ENCODE results near the gene PRPF40B. TPM values are rescaled to one million over a fixed set of nuclear protein-coding genes. Genes with fewer than 3 reads are reported as not detected.

The PRPF40B gene
- total RNA-seq, 1 donor from 2014 or later, result 19.1 TPM

DNA sequence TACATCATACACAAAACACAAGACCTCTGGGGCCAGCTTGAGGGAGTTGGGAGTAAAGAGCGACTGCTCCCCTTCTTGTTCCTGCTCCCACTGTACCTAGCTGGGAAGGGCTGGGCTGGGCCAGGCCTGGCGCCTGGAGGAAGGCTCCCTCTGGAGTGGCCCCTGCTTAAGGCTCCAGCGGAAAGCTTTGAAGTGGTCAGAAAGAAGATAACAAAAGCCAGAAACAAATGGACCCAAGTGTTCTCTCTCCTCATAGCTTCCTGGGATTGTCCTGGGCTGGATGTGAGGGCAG, 25.3 kb downstream of the PRPF40B start:
- no peak for DNase-seq
- intact Hi-C loops (cut with DNase I), result no loop called here
- ATAC-seq (ENCODE audit: poor library complexity), result no peak

DNA sequence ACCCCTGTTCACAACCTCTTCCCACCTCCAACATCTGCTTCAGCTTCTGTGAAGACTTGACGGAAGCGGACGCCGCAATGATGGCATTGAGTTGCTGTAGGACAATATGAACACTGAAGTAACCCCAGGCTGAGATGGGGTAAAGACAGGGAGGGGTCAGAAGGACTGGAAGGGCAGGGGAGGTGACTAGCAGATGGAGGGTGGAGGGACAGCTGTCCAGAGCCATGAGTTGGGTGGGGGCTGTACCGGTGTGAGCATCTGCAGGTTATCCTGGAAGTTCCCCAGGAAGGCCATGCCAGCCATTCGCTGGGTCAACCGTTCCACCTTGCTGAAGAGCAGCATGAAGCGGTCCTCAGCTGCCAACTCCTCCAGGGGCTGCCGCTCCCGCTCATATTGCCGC, 26.1 kb downstream of the PRPF40B start:
- DNase-seq (no peak), ATAC-seq (ENCODE audit: poor library complexity) (no peak)
- intact Hi-C loops (cut with DNase I), result no loop called here

DNA sequence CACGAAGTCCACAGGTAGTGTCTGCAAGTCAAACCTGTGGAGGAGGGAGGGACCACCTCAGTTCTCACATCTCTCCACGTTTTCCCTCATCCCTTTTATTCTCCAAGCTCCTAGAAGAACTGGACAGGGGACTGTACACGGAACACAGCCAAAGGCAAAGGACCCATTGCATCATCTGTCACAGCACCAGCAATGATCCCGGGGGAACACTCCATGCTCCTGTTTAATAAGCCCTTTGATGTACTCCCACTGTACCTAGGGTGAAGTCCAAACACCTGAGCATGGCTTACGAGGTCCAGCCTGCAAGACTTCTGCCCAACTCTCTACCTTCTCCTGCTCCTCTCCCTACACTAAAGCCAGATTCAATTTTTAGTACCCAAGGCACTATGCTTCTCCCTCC, 26.5 kb downstream of the PRPF40B start:
- no peak for DNase-seq
- no peak for ATAC-seq (ENCODE audit: poor library complexity)
- intact Hi-C loops (cut with DNase I), result no loop called here

DNA sequence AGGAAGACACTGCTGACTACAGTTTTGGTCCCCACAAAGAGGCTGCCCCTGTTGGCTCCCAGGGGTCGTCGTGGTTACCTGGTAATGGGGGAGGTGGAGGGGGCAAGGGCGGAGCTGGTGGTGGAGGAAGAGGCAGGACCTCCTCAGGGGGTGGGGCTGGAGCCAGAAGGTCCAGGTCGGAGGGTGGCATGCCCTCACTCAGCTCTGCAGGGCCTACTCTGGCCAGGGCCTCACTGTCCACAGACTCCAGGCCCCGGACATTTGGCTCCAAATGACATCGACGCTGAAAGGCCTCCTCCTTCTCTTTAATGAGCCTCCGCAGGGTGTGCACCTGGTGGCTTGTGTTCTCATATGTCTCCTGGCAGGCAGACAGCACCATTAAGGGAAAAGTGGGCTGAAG, 28.5 kb downstream of the PRPF40B start:
- intact Hi-C loops (cut with DNase I), result no loop called here
- no peak for ATAC-seq (ENCODE audit: poor library complexity)
- no peak for DNase-seq

DNA sequence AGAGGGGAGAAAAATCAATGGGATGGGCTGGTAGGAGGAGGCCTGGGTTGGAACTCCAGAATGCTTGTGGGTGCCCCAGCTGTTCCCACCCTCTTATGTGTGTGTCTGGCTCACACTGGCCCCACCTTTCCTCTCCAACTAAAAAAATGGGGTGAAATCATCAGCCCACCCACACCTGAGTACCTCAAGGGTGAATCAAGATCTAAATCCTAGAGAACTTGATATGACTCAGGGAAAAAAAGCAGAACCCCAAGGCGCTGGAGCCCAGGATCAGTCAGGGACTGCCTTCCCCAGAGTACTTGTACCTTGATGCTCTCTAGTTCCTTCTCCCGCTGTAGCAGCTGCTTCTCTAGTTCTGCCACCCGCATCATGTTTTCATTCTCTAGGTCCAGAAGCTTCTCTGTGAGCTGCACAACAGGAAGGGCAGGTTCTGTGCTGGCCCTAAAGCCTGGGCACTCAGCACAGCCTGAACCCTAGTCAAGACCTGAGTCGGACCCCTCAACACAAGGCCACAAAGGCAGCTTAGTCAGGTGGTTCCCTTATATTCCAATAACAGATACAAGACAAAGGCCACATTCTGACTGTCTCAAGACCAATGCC, 29.7 kb downstream of the PRPF40B start:
- ATAC-seq (ENCODE audit: poor library complexity), result no peak
- intact Hi-C loops (cut with DNase I), result no loop called here
- DNase-seq, result no peak

DNA sequence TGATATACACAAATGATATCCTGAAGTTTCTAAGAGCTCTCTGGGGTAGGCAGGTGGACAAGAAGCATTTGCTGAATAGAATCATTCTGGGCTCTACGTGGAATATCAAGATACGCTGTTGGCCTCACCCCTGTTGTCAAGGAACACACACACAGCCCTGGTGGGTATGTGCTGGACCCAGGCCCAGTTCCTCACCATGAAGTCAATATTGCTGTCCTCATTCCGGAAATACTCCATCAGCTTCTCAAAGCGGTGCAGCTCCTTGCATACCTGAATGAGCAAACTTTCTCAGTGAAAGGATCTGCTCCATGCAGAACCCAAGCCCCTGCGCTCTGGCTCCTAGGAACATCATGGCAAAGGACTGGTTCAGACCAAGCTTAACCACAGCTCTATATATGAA, 31.4 kb downstream of the PRPF40B start:
- intact Hi-C loops (cut with DNase I), result no loop called here
- ATAC-seq (ENCODE audit: poor library complexity) (no peak), DNase-seq (no peak)

DNA sequence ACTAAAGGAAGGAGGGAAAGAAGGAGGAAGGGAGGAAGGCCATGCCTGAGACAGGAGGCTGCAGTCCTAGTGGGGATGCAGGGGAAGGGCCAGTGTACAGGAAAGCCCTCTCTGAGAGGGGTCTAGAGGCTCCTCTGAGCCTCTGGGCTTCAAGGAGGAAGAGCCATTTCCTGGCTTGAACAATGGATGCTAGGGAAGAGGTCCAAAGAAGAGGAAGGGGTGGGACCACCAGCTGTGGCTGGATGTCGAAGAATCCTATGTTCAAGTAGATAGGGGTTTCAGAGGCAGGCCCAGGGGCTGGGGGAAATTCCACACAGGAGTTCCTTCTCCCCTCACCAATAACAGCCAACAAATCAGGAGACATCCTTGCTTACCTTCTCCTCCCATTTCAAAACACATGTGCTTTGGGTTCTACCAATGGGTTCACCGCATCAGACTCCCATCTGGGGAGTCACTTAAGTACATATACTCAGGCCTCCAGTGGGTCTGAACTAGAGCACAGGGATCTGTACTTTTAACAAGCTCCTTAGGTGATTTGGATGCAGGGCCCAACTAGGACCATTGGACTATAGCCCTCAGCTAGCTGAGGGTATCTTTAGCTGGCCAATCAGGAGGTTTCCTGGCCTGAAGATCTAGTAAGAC, 32.4 kb downstream of the PRPF40B start:
- no peak for DNase-seq
- intact Hi-C loops (cut with DNase I), result no loop called here
- peak; percentile 50 for ATAC-seq (ENCODE audit: poor library complexity)

DNA sequence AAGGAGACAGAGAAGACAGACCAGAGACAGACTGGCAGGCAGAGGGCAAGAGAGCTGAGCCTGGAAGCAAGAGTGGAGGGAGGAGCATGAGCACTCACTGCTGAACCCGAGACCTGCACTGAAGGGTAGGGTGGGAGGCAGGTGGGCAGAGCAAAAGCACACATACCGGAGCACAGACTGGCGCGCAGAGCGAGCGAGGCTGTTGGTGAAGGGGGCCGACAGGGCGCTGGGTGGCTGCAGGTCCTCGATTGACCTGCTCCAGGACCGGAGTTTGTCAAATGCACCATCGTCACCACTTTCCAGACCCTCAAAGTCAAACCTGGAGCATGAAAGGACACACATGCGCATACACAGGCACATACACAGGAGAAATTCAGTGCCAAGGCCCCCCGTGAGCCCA, 34.9 kb downstream of the PRPF40B start:
- ATAC-seq (ENCODE audit: poor library complexity) (no peak), DNase-seq (no peak)
- intact Hi-C loops (cut with DNase I), result no loop called here

DNA sequence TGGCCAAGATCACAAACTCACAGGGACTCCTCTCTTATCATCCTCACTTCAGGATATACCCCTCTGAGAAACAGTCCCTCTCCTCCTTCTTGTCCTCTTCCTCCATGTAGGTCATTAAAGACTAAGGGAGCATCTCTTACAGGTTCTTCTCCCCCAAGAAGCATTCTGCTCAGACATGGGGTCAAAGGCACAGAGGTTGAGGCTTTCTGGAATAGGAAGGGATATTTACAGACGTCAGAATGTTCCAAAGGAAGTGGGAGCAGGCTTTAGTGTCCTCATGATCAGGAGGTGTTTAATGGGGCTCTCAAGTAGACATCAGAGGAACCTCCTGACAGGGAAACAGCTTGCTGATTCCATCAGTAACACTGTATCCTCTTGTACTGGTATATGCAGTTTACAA, 36.4 kb downstream of the PRPF40B start:
- DNase-seq, result no peak
- no peak for ATAC-seq (ENCODE audit: poor library complexity)
- intact Hi-C loops (cut with DNase I), result no loop called here

DNA sequence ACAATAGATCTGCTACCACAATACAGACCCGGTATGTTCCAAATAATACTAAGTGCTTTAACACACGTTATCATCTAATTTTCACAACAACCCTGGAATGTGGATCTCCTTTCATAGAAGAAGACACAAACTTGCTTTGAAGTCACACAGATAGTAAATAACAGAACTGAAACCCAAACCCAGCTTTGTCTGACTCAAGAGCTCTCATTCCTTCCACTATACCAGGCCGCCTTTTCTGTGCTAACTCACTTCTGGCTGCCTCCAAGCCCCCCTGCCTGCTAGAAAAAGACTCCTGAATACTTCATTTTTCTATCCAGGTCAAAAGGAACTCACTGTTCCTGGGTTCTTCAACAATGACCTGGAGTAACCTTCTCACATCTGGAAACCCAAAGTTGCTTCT, 37.8 kb downstream of the PRPF40B start:
- no peak for DNase-seq
- intact Hi-C loops (cut with DNase I), result no loop called here
- ATAC-seq (ENCODE audit: poor library complexity), result no peak

DNA sequence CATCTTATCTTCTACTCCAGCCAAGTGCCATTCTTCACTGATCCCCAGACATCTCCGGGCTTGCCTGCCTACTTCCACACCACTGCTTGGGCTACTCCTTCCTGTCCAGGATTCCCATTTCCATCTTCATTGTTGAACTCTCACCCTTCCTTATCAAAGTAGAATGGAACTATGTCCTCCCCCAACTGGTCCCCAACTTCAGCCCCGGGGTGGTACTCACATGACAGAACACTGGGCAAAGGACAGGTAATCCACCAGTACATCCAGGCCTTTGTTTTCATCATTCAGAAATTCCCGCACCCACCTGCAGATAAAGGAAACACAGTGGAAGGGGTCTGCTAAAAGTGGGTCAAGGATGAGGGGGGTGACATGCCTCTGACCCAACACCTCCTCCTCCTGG, 38.4 kb downstream of the PRPF40B start:
- intact Hi-C loops (cut with DNase I), result no loop called here
- DNase-seq (no peak), ATAC-seq (ENCODE audit: poor library complexity) (no peak)

DNA sequence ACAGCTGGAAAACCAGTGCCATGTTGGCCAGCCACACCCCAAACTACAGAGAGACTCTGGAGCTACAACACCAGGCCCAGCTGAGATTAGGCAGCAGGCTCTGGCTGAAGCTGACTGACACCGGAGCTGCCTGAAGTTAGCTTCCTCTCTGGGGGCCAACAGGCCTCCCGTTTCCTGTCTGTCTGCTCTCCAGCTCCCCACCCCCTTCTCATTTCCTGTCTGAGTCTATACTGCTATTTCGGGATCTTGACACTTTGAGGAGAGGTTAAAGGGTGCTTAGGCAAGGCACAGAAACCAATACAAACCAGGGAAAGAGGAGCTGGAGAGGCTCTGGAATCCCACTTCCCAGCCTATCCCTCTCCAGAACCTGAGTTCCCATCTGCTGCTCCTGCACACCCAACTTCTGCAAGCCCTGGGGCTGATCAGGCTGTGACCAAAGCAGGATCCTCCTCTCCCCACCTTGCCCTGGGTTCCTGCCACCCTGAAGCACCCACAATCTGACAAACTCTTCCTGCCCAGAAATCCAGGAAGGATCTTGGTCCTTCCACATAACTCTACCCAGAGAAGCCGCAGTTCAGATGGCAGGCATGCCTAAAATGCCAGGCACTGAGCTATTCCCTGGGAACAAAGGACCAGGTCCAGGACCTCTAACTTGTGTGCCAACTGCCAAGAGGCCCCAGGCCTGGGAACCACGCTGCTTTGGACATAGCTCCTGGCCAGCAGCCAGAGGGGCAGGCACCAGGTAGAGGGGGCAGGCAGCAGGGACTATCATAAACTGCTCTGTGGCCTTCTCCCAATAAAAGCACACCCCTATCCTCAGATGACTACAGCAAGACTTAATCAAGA, 39.9 kb downstream of the PRPF40B start:
- ATAC-seq (ENCODE audit: poor library complexity), result peak; percentile 86
- intact Hi-C loops (cut with DNase I), result no loop called here
- peak; percentile 81 for DNase-seq

DNA sequence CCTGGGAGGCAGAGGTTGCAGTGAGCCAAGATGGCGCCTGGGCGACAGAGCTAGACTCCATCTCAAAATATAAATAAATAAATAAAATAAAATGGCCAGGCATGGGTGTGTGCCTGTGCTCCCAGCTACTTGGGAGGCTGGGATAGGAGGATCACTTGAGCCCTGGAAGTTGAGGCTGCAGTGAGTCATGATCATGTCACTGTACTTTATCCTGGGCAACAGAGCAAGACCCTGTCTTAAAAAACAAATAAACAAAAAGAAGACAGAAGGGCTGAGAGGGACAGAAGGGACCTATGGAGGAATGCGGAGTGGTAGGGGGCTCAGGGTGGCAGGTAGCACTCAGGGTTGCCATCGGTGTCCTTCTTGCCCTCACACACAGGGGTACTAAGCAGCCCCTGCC, 40.8 kb downstream of the PRPF40B start:
- intact Hi-C loops (cut with DNase I), result no loop called here
- ATAC-seq (ENCODE audit: poor library complexity) (no peak), DNase-seq (no peak)

DNA sequence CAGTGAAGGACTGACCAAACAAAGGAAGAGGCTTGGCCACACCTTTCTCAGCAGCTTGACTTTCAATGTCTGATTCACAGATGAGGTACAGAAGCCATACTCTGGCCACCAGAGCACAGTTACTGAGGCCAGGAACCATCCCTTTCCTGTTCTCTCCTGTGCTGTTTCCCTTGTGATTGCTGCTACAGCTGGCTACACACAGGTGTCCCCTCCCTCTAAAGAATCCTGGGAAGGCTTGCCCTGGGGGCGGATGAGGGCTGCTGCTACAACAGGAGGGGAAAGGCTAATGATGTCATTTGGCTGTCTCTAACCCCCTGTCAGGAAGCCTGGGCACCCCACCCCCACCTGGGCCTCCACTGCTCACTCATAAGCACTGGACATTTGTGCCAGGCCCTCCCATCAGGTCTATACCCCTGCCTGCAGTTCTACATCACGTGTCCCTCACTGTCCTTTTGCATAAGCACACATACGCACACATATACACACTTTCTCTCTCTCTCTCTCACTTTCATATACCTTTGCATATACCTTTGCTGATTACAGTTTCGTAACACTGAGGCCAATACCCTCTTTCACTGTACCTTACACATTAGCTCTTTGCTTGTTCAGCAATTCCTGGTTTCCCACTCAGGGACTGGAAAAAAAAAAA, 41.4 kb downstream of the PRPF40B start:
- no peak for DNase-seq
- ATAC-seq (ENCODE audit: poor library complexity), result peak; percentile 9
- intact Hi-C loops (cut with DNase I), result no loop called here

DNA sequence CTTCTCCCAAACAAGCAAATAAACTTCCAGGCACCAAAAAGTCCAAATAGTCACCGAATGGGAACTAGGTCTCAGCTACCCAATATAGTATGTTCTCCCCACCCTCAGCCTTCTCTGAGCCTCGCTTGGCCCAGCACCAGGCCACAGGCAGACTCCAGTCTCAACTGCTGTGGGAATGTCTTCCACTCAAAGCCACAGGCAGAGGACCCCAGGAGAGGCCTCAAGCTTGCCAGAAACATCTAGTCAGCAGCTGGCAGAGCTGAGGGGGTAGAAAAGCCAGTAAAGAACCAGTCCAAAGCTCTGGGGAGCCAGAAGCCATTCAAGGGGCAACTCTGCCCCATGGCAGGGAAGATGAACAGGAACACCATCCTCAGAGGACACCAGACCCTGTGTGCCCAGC, 42.0 kb downstream of the PRPF40B start:
- ATAC-seq (ENCODE audit: poor library complexity), result no peak
- DNase-seq, result no peak
- intact Hi-C loops (cut with DNase I), result no loop called here

DNA sequence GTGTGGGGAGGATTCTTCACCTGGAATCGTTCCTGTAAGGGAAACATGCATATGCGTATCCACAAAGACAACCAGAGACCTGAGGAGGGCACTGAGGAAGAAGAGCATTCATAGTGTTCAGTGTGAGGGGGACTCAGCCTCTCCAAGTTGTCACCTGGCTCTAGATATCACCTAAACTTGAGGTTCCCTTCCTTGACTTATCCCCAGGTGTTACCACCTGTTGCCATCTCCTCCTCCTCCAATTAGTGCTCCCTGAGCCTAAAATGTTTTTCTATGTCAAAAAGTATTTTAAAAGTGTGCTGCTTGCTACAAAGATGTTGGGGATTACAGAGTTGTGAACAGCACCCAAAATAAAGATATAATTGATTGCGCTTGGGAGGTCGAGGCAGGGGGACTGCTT, 42.8 kb downstream of the PRPF40B start:
- intact Hi-C loops (cut with DNase I), result no loop called here
- DNase-seq (no peak), ATAC-seq (ENCODE audit: poor library complexity) (no peak)

DNA sequence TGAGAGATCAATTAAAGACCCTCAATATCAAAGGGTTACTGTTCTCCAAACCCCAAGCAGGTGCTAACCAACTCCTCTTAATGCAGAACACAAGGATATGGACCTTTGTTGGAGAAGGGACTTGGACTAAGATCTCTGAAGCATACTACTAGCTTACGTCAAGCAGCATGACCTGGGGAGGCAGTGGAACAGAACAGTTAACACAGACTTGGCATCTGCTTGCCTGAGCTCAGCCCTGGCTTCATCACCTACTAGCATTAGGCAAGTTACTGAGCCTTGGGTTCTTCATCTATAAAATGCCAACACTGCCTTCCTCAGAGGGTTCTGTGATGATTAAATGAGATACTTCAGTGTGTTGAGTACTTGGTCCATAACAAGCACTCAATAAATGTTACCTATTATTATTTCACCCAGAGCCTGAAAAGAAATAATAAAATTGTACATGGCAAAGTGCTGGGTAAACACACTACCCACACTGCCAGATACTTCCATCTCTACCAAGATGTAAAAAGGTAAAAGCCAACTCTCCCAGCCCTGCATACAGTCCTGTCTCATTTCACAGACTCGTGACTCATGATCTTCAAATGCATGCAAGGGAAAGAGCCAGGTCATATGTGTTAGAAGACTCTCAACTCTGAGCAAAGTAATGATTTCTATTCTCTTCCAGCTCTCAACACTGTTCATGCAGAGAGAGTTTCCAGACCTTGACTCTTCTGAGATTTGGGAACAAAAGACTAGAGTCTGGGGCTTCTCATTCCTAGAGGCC, 44.1 kb downstream of the PRPF40B start:
- intact Hi-C loops (cut with DNase I), result no loop called here
- DNase-seq (no peak), ATAC-seq (ENCODE audit: poor library complexity) (no peak)

DNA sequence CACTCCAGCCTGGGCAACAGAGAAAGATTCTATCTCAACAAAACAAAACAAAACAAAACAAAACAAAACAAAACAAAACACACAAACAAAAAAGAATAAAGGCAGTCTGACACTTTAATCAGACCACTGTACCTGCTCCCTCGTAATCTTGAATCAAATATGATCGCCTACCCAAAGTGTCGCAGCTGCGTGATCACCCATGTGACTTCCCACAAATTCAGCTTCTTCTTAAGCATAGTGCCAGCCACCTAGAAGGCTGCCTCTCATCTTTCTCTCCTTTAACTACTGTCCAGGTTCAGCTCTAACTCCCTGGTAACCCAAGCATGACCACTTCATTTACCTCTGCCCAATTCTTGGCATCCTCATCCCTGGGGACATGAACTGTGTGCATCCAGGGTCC, 46.4 kb downstream of the PRPF40B start:
- DNase-seq, result no peak
- intact Hi-C loops (cut with DNase I), result no loop called here
- ATAC-seq (ENCODE audit: poor library complexity), result no peak

DNA sequence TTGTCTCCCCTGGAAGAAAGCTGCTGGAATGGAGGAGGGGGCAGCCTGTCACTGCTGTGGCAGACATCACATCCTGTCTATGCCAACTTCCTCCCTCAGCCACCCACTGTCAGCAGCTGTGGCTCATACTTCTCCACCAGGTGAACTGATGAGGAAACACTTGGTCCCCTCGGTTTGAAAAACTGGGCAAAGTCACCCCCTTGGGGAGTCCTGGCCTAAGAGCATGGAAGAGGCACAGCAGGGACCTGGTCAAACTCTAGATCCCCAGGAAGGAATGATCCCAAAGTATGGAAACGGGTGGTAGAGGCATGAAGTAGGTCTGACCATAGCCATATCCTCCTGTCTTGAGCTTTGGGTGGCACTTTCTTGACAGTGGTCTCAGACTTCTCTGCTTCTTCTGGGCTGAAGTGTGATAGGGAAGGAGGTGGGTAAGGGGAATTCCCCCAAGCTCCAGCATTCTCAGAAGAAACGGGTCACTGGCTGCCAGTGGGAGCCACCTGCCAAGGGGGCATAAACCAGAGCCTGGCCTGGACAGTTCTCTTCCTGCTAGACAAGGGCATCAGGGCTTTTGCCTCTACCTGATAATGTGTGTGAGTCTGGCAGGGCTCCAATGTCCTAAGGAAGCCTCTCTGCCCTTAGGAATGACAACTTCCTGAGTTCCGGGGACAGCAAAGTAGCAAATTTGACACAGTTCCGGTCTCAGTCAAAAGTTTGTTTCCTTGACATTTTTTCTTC, 47.8 kb downstream of the PRPF40B start:
- ATAC-seq (ENCODE audit: poor library complexity), result no peak
- intact Hi-C loops (cut with DNase I), result no loop called here

More for the DNA sequence above, 47.8 kb downstream of the PRPF40B start:
- no peak for DNase-seq
